Measurements from ENCODE around the gene DOHH. TPM values are rescaled to one million over a fixed set of nuclear protein-coding genes. Genes with fewer than 3 reads are reported as not detected.

DOHH gene
- total and polyA plus RNA-seq, 9 of the 15 experiments (the other 6 are each of a cell fraction or from before 2014, with no cell fraction given) = 0.14 to 47.2 (median 5.1) TPM

GRCh38 chr19:3464587-3465235 lies 35.8 kb downstream of the DOHH start:
- H3K79me2 ChIP-seq (ENCODE audit: control insufficient read depth, insufficient read depth, low read length) = no peaks in the 10 kb centered on the region
- BruUV-seq (replicated peaks) = no TSS peak
- H4K20me1 ChIP-seq (replicated peaks; ENCODE audit: control insufficient read depth, insufficient read depth, low read length) = no peaks in the 10 kb centered on the region
- DNase-seq (ENCODE audit: extremely low read depth in 1 of 4, low spot score in 3 of 4) (peak in 2 of 4 experiments; percentile 34 to 37), ATAC-seq (peak; percentile 31; the same call in 1 of the 3 replicates), FAIRE-seq (no peak)
- in situ Hi-C loops (cut with MboI) (no loop called here), intact Hi-C loops (cut with micrococcal nuclease) (no loop called here)
- ChIA-PET POLR2A (interaction anchor here (0.6 kb wide), 1 partner anchor 274 kb away, joined by 3 read pairs; no protein-coding TSS in a partner anchor), CTCF (ENCODE audit: low intra/inter-chr PET ratio) (no interaction called here)
- H3K4me1 ChIP-seq (replicated peaks in 1 of 2; ENCODE audit: control insufficient read depth in 2 of 2, insufficient read depth in 2 of 2, low read length in 2 of 2) = peaks cover 0 to 32% of the 10 kb centered on the region in 2 experiments; a peak in 2 of 5 replicates
- H3K36me3 ChIP-seq (ENCODE audit: control insufficient read depth, insufficient read depth, low read length) = peaks cover 34% of the 10 kb centered on the region; the same call in 2 of the 3 replicates
- WGBS (ENCODE audit: insufficient coverage, low coverage, missing lambda C conversion rate) = 75% methylated on average over 11 of the region's 31 CpGs
- H3K9me1 ChIP-seq (ENCODE audit: control insufficient read depth, insufficient read depth, low read length) = no peaks in the 10 kb centered on the region
- no peak overlapping the region; a peak in 1 of 4 replicates for H3K9ac ChIP-seq (ENCODE audit: insufficient read depth in 1 of 2, low read depth in 2 of 2, low read length in 2 of 2)
- no peak overlapping the region for H3K4me3 ChIP-seq
- H3K4me2 ChIP-seq (ENCODE audit: insufficient read depth, low read length) = no peak overlapping the region
- no peak overlapping the region for H2AFZ ChIP-seq (ENCODE audit: low read depth, low read length)
- peaks cover 7% of the 10 kb centered on the region for H3K9me3 ChIP-seq (replicated peaks; ENCODE audit: control insufficient read depth, insufficient read depth, low read depth, low read length)
- no peak overlapping the region for H3K27ac ChIP-seq (ENCODE audit: extremely low read depth, low read depth, low read length)
- H3K27me3 ChIP-seq (ENCODE audit: control insufficient read depth in 2 of 2, insufficient read depth in 2 of 2, low read length in 2 of 2) = no peaks in the 10 kb centered on the region
- TF ChIP-seq ZNF444 (CRISPR knock-in tag; IDR thresholded peaks at IDR 0.05) = no peak
- no peak for TF ChIP-seq BRD4 (IDR thresholded peaks at IDR 0.05)
- TF ChIP-seq HCFC1 (IDR thresholded peaks at IDR 0.05; ENCODE audit: low read depth, low read length) = no peak
- no peak for TF ChIP-seq PHTF2 (CRISPR knock-in tag; IDR thresholded peaks at IDR 0.05)
- TF ChIP-seq TAF9B (IDR thresholded peaks at IDR 0.05; ENCODE audit: partially characterized antibody) = no peak
- peak; percentile 72 for TF ChIP-seq SPI1 (IDR thresholded peaks at IDR 0.05; ENCODE audit: borderline replicate concordance, low read depth, low read length)
- TF ChIP-seq NONO (IDR thresholded peaks at IDR 0.05; ENCODE audit: low read depth in 2 of 2, low read length in 1 of 2) = no peak
- TF ChIP-seq PHB2 (IDR thresholded peaks at IDR 0.05; ENCODE audit: low read depth) = no peak
- TF ChIP-seq ZNF347 (CRISPR knock-in tag; IDR thresholded peaks at IDR 0.05; ENCODE audit: low read depth) = no peak
- TF ChIP-seq ZNF589 (CRISPR knock-in tag; IDR thresholded peaks at IDR 0.05; ENCODE audit: low read depth) = no peak
- no peak for TF ChIP-seq KHSRP (IDR thresholded peaks at IDR 0.05)
- no peak for TF ChIP-seq LEF1 (IDR thresholded peaks at IDR 0.05)
- no peak for TF ChIP-seq MLLT1 (IDR thresholded peaks at IDR 0.05)
- no peak for TF ChIP-seq E2F4 (CRISPR knock-in tag; IDR thresholded peaks at IDR 0.05; ENCODE audit: low read depth)
- no peak for TF ChIP-seq ZNF253 (CRISPR knock-in tag; conservative IDR thresholded peaks at IDR 0.05)
- peak; percentile 78 for TF ChIP-seq EGR1 (conservative IDR thresholded peaks at IDR 0.05)
- TF ChIP-seq ZNF384 (IDR thresholded peaks at IDR 0.05; ENCODE audit: low read depth, low read length) = peak; percentile 76
- no peak for TF ChIP-seq ZNF280A (IDR thresholded peaks at IDR 0.05; ENCODE audit: low read depth, partially characterized antibody)
- 0 out of 4 replicates have a peak, but pooled peaks of 1 of the 2 experiments have one; percentile 22 for TF ChIP-seq TRIM24 (IDR thresholded peaks at IDR 0.05)
- no peak for TF ChIP-seq XRCC5 (IDR thresholded peaks at IDR 0.05; ENCODE audit: low read depth, low read length)
